NT2/D1 (cell line): ENCODE results near the gene SRF.

Experiments
- DNase-seq: peaks from one replicate; pipeline ENCODE4 v3.0.0-alpha.2; 2011; ENCODE audit warnings: low read depth, low spot score
- H3K27me3 ChIP-seq: 2 replicates; pipeline ENCODE4 v1.6.0; 2011; ENCODE audit warnings: mild to moderate bottlenecking; ENCODE audit not compliant: insufficient read length, insufficient read depth
- H3K36me3 ChIP-seq: 2 replicates; pipeline ENCODE4 v1.6.1; 2011; ENCODE audit warnings: mild to moderate bottlenecking, low read length, mixed read lengths; ENCODE audit not compliant: insufficient read depth, insufficient read length
- H3K4me1 ChIP-seq: 2 replicates; pipeline ENCODE4 v1.5.1; 2011; ENCODE audit not compliant: insufficient read depth, insufficient read length
- H3K4me3 ChIP-seq: 2 replicates; pipeline ENCODE4 v1.5.1; 2011; ENCODE audit warnings: low read depth; ENCODE audit not compliant: insufficient read length
- H3K9ac ChIP-seq: 2 replicates; pipeline ENCODE4 v1.6.0; 2011; ENCODE audit warnings: low read depth; ENCODE audit not compliant: insufficient read length
- H3K9me3 ChIP-seq: 2 replicates; pipeline ENCODE4 v1.5.1; 2011; ENCODE audit warnings: mild to moderate bottlenecking, low read length; ENCODE audit not compliant: insufficient read depth
- SUZ12 ChIP-seq: IDR thresholded peaks from 2 replicates; pipeline ENCODE4 v1.6.1; 2011; ENCODE audit not compliant: insufficient read length, insufficient read depth; ENCODE audit errors: extremely low read depth
- YY1 ChIP-seq: IDR thresholded peaks from 2 replicates; pipeline ENCODE4 v1.6.1; 2011; ENCODE audit not compliant: insufficient read length, insufficient read depth
- ZNF274 ChIP-seq: IDR thresholded peaks from 2 replicates; pipeline ENCODE4 v1.6.1; 2011; ENCODE audit warnings: mild to moderate bottlenecking, low read depth, low read length

SRF gene

GRCh38 chr6:43186019-43186418 lies 14.9 kb downstream of the SRF start:
- Histone ChIP-seq H3K27me3 (no peaks in the 10 kb centered on the region), H3K4me3 (no peak overlapping the region), H3K9ac (no peak overlapping the region), H3K9me3 (no peaks in the 10 kb centered on the region), H3K4me1 (no peaks in the 10 kb centered on the region), H3K36me3 (peaks cover 26% of the 10 kb centered on the region)
- DNase-seq: no peak
- TF ChIP-seq ZNF274 (no peak), YY1 (no peak), SUZ12 (no peak)

- Histone ChIP-seq H3K4me1 (no peaks in the 10 kb centered on the region), H3K4me3 (no peak overlapping the region), H3K27me3 (no peaks in the 10 kb centered on the region), H3K36me3 (peaks cover 23% of the 10 kb centered on the region), H3K9ac (no peak overlapping the region), H3K9me3 (no peaks in the 10 kb centered on the region)
- TF ChIP-seq ZNF274 (no peak), SUZ12 (no peak), YY1 (no peak)
- no peak for DNase-seq
These were observed 15.6 kb downstream of the SRF start for GRCh38 chr6:43186706-43187105.

GRCh38 chr6:43187821-43188220 lies 16.8 kb downstream of the SRF start:
- Histone ChIP-seq H3K27me3 (no peaks in the 10 kb centered on the region), H3K4me3 (no peak overlapping the region), H3K36me3 (peaks cover 23% of the 10 kb centered on the region), H3K4me1 (no peaks in the 10 kb centered on the region), H3K9ac (no peak overlapping the region), H3K9me3 (no peaks in the 10 kb centered on the region)
- TF ChIP-seq SUZ12: no peak
- no peak for TF ChIP-seq YY1
- no peak for TF ChIP-seq ZNF274
- no peak for DNase-seq

- Histone ChIP-seq H3K27me3 (no peaks in the 10 kb centered on the region), H3K9ac (no peak overlapping the region), H3K9me3 (no peaks in the 10 kb centered on the region), H3K4me1 (no peaks in the 10 kb centered on the region), H3K4me3 (no peak overlapping the region), H3K36me3 (peaks cover 26% of the 10 kb centered on the region)
- TF ChIP-seq SUZ12 (no peak), ZNF274 (no peak), YY1 (no peak)
- DNase-seq: no peak
These were observed 17.4 kb downstream of the SRF start for GRCh38 chr6:43188426-43188825.

- H3K9me3 ChIP-seq: no peaks in the 10 kb centered on the region
- H3K36me3 ChIP-seq: peaks cover 26% of the 10 kb centered on the region
These were observed 18.8 kb downstream of the SRF start for GRCh38 chr6:43189776-43190304.

GRCh38 chr6:43192911-43193310 lies 21.8 kb downstream of the SRF start:
- TF ChIP-seq YY1 (no peak), SUZ12 (no peak), ZNF274 (no peak)
- H3K36me3 ChIP-seq: peaks cover 8% of the 10 kb centered on the region
- H3K27me3 ChIP-seq: no peaks in the 10 kb centered on the region
- H3K4me3 ChIP-seq: no peak overlapping the region
- H3K4me1 ChIP-seq: no peaks in the 10 kb centered on the region
- no peak for DNase-seq
- no peaks in the 10 kb centered on the region for H3K9me3 ChIP-seq
- no peak overlapping the region for H3K9ac ChIP-seq

More at GRCh38 chr6:43189776-43190304, 18.8 kb downstream of the SRF start:
- H3K9ac ChIP-seq: no peak overlapping the region
- H3K4me1 ChIP-seq: no peaks in the 10 kb centered on the region
- TF ChIP-seq ZNF274 (no peak), SUZ12 (no peak), YY1 (no peak)
- no peak overlapping the region for H3K4me3 ChIP-seq
- DNase-seq: no peak
- H3K27me3 ChIP-seq: no peaks in the 10 kb centered on the region

GRCh38 chr6:43193929-43194328 lies 22.9 kb downstream of the SRF start:
- no peaks in the 10 kb centered on the region for H3K27me3 ChIP-seq
- TF ChIP-seq SUZ12 (no peak), ZNF274 (no peak), YY1 (no peak)
- no peaks in the 10 kb centered on the region for H3K9me3 ChIP-seq
- DNase-seq: no peak
- peaks cover 7% of the 10 kb centered on the region for H3K36me3 ChIP-seq
- no peak overlapping the region for H3K9ac ChIP-seq
- H3K4me1 ChIP-seq: no peaks in the 10 kb centered on the region
- H3K4me3 ChIP-seq: no peak overlapping the region
